Stimulated activated CD8-positive, alpha-beta memory T cell treated with anti-CD3 and anti-CD28 coated beads, Interleukin-15, amount 100 ng/mL, for 48 hours (primary cell): ENCODE data around the gene IMMP2L.

Experiments used
- DNase-seq, 2 donors: peaks; one replicate each; pipeline ENCODE4 v3.0.0-alpha.2; 2020; ENCODE audit warnings: low read depth in 2 of 2

Gene IMMP2L

DNA sequence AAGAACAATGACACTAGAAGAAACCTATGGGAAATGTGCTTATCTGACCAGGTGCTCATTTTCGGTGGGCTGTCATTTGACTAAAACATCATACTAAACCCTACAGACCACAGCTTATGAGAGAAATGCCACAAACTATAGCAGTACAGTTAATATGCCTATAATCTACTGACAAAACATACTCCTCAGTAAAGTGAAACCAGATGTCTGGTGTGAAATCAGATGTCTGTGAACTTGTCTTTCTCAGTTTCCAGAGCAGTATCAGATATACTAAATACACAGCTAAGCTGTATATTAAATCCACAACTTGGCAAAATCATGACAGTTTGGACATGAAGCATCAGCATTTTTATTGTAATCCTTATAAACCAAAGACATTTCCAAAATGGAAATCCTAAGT is 3.3 kb downstream of the IMMP2L start:
- DNase-seq = no peak

DNA sequence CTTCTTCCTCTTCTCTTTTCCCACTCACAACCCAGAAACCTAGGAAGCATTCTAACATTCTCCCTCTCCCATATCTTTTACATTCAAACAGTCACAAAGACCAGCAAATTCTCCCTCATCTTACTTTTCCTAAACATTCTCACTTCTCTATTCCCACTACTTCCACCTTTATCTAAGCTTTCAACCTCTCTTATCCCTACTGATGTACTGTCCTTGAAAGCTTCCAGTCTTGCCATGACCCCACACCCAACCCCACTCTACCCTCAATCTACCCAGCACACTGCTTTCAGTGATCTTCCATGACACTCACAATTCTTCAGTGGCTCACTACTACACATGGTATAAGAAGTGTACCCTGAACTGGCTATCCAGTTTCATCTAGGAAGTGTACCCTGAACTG is 5.3 kb downstream of the IMMP2L start:
- no peak for DNase-seq

GRCh38 chr7:111554086-111554485 is 8.2 kb downstream of the IMMP2L start:
- DNase-seq = no peak

DNA sequence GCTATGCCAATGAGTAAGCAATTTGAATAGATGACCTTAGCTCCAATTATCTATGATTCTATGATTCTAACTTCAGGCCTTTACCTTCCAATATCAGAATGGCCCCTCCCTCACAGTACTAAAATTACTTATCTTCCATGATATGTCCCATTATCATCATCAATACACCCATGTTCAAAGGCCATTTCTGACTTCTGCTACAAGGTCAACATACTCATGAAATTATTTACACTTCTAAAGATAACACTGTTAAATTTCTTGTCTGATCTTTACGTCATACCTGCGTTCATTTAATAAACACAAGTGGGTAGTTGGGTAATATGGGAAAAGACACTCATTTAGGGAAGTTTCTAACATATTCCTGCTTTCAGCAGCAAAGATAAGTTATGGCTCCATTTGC is 21.2 kb downstream of the IMMP2L start:
- DNase-seq = no peak

- no peak for DNase-seq
These were observed 22.0 kb downstream of the IMMP2L start for GRCh38 chr7:111540199-111540815.

GRCh38 chr7:111537134-111537533 is 25.2 kb downstream of the IMMP2L start:
- DNase-seq = no peak

GRCh38 chr7:111535142-111535870 is 27.0 kb downstream of the IMMP2L start:
- DNase-seq = no peak

- no peak for DNase-seq
These were observed 29.7 kb downstream of the IMMP2L start for GRCh38 chr7:111532625-111533024.

DNA sequence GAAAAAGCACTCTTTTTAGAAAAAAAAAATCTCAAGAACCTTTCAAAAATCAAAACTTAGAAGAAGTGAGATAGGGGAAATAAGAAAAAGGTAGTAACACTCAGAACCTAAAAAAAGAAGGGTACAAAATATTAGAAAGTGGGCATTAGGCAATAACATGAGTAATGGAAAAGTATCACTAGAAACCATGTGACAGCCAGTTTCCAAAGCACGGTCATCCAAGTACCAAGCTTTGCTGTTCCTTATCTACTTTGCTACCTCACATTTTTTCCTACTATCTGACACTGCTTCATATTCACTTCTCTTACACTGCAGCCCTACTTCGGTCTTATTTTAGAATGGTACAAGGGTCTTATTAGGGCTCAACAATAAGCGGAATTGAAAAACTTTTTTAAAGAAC is 30.3 kb downstream of the IMMP2L start:
- DNase-seq = no peak

DNA sequence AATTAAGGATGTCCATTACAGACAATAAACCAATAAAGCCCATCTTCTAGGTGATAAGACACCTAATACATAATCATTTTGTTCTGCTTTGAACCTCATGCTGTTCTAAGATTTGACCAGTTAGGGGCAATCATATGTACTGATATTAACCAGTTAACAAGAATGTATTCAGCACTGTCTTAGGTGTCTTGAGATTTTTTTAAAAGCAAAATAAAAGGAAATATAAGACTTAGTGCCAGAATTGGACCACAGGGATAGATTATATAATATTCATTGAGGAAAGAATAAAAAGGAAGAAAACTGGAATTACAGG is 32.0 kb downstream of the IMMP2L start:
- DNase-seq = no peak

GRCh38 chr7:111529507-111530355 is 32.6 kb downstream of the IMMP2L start:
- DNase-seq = no peak

DNA sequence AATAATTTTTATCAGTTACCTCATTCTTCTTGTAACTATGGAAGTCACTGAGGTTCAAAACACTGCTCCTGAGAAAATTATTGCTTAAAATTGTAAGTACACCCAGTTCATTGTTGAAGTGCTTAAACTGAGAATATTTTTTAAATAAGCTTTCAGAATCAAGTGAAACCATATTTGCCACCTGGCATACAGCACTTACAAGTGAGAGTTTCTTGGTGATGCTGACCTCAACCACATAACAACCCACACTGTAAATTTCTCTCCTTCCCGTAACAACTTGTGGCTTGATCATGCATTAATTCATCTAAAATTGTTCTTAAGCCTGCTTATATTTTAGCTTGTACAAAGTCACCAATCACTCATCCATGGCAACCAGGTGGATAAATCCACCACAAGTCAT is 34.0 kb downstream of the IMMP2L start:
- no peak for DNase-seq

DNA sequence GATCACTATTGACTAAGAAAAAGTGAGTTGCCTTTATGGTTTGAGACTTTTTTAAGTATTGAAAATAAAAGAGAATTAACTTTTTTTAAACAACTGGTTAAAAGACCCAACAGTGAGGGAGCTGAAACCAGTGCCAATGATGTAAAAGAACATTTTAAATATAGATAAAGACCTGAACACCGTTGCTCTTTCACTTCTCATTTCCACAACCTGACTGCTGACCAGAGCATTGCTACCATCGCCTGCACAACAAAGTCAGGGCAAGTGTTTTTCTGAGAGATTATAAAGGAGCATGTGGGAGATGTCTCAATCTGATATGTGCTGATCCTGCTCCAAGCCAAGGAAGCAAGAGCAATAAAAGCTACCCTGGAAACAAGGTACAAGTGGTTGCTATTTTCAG is 34.7 kb downstream of the IMMP2L start:
- no peak for DNase-seq

- DNase-seq = no peak
These were observed 37.2 kb downstream of the IMMP2L start for GRCh38 chr7:111525100-111525499.

DNA sequence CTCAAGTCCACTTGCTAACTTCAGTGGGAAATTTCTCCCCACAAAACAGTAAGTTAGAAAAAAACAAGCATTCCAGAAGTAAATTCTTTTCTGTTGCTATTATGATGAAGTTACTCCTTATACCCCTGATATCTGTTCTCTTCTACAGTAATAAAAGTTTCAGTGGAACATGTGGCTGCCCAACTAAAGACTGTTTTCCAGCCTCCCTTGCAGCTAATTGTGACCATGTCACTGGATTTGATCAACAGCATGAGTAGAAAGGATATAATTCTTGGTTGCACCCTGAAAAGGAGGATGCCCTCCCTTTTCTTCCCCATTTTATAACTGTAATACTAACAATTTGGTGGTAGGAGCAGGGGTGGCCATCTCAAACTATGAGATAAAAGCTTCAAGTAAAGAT is 40.6 kb downstream of the IMMP2L start:
- no peak for DNase-seq

GRCh38 chr7:111518264-111518663 is 44.0 kb downstream of the IMMP2L start:
- no peak for DNase-seq

DNA sequence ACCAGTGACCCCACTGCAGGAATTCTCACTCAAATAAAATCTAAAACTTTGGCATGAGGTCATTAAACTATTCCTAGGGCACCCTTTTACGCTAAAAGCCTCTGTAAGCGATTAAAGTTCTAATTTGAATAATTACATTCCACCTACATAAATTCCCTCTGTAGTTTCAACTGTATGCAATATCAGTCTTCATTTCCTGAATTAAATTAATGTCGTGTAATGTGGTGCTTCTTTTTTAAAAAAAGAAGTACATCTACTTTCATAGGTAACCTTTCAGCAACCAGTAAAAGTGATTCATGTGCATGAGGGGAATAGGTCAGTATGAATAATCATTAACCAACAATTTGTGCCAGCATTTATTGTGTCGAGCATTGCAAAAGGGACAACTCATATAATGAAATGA is 44.7 kb downstream of the IMMP2L start:
- DNase-seq = no peak

DNA sequence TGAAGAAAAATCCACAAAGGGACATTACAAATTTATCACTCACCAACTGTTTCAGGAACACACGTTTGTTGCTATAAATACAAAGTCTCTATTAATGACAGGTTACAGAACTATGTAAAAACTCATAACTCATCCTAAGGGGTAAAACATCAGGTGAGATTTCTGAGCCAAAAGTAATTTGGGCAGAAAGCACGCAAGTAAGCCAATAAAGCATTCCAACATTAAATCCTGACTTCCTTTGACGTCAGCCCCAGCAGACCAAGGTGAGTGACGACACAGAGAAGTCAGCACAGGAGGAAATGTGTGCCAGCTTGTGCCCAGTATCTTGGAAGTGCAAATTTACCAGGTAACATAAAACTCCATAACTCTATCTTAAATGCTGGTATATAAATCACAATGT is 45.7 kb downstream of the IMMP2L start:
- DNase-seq = no peak

DNA sequence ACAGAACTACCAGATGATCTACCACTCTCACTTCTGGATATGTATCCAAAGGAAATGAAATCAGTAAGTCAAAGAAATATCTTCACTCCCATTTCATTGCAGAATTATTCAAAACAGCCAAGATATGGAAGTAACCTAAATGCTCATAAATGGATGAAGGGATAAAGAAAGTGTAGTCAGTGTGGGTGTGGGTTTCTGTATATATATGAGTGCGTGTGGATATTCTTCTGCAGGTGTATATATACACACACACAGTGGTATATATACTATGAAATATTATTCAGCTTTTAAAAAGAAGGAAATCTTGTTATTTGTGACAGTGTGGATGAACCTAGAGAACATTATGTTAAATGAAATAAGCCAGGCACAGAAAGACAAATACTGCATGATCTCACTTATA is 48.7 kb downstream of the IMMP2L start:
- no peak for DNase-seq

DNA sequence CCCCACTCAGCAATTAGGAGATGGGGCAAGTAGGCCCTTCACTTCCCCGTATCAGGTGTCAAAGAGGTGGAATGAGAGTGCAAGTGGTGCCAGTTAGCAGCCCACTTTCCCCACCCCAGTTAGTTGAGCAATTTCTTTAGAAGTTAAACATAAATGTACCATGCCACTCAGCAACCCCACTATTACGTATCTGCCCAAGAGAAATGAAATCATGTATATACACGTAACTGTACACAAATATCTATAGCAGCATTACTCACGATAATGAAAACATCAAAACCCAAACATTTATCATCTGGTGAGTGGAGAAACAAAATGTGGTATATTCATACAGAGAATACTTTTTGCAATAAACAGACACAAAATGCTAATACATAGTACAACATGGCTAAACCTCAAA is 50.4 kb downstream of the IMMP2L start:
- DNase-seq = no peak

DNA sequence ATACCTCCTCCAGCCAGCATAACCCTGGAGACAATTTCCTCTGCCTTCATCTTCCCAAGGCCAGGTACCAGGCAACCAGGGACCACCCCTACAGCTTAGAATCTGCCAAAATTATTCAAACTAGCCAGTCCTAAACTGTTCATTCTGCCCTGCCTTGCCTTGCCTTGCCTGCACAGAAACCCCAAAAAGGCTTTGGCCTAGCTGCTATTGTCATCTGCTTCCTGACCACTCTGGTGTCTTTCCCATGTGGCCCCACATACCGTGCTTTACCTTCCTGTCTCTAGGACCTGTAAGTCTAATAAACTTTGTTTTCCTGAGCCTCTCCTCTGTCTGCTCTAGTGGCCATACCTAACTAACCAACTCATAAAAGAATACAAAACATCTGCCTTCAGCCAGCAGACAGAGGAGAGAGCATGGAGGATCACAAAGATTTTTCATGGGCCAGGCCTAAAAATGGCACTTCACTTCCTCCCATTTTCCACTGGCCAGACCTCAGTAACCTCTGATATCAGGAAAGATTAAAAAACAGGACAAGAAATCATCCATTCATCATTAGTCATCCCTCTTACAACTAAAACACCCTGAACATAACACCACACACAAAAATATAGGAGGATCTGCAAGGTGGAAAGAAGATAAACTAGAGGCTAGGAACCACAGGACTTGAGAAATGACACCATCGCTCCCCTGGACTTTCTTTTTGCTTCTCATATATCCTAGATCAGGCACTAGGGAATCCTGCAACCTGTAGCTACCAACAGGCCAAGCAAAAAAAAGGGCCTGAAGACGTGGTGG is 51.5 kb downstream of the IMMP2L start:
- no peak for DNase-seq

DNA sequence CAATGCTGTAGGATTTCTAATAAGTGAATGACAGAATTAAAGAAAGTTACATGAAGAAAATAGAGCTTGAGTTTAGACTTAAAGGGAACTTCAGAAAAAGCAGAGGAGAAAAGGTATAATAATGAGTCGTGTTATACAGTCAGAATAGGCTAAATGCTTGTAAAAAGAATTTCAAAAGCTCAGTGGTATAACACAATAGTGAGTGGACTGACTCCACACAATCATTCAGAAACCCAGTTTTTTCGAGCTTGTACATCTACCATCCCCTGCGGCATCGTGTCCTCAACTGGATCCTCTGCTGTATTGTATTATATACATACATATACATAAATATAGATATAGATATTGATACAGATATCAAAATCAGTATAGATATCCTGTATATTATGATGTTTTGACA is 52.2 kb downstream of the IMMP2L start:
- DNase-seq = no peak
